Stimulated activated CD4-positive, alpha-beta T cell treated with anti-CD3 and anti-CD28 coated beads, Interleukin-12 subunit alpha, Interleukin-12 subunit beta, amount 100 ng/mL, for 4 hours (primary cell): ENCODE measurements around the gene MARCHF11.

ENCODE experiments used
- DNase-seq: peaks from one replicate; pipeline ENCODE4 v3.0.0-alpha.2; 2020

Gene MARCHF11, protein sequence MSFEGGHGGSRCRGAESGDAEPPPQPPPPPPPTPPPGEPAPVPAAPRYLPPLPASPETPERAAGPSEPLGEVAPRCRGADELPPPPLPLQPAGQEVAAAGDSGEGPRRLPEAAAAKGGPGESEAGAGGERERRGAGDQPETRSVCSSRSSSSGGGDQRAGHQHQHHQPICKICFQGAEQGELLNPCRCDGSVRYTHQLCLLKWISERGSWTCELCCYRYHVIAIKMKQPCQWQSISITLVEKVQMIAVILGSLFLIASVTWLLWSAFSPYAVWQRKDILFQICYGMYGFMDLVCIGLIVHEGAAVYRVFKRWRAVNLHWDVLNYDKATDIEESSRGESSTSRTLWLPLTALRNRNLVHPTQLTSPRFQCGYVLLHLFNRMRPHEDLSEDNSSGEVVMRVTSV

DNA sequence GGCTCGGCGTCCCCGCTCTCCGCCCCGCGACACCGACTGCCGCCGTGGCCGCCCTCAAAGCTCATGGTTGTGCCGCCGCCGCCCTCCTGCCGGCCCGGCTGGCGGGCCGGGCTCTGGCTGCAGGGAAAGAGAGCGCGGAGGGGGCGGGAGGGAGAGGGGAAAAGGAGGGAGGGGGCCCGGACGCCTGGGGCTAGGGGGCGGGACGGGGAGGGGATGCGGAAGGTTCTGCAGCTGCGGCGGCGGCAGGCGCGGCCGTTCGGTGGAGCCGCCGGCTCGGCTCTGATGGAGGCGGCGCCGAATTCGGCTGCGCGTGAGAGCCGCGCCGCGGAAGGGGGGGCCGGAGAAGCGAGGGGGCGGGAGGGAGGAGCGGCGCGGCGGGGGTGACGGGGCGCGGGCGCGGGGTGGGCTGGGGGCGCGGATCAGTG is at the start of gene MARCHF11:
TSS of gene MARCHF11 (minus strand) at position 281 of the 425 bp plus-strand sequence. CDS start at position 65, 216 bp downstream.
- DNase-seq: no peak

DNA sequence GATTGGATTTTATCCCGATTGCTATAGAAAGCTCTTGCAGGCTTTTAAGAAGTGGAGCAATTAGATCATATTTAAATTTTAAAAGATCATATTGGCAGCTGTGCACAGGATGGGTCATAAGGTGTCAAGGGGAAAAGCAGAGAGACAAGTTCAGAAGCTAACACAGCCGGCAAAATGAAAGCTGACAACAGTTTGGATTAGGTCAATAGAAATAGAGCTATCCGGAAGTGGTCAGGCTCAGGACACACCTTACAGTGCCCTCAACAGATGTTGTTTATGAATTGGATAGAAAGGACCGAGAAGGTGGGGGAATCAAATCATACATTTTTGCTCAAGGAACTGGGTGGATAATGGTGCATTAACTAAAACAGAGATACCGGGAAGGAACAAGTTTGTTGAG is 46.3 kb upstream of the MARCHF11 start:
- DNase-seq: no peak

DNA sequence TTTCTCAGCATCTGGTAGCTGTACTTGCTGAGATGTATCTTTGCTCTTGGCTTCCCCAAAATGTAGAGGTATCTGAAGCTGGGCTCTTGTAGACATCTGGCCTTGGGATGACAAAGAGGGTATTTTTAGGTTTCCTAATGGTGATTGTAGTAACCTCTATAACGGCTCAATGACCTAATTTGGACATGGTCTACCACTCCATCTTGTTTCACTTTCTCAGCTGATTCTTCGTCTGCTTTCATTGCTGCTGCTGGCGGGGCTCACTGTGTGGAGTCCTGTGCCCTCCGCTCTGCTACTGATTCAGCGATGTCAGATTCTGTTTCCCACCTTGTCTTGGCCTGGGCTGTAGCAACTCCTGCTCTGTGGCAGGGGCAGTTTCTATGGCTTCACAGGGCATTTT is 12.7 kb upstream of the MARCHF11 start:
- DNase-seq: no peak

DNA sequence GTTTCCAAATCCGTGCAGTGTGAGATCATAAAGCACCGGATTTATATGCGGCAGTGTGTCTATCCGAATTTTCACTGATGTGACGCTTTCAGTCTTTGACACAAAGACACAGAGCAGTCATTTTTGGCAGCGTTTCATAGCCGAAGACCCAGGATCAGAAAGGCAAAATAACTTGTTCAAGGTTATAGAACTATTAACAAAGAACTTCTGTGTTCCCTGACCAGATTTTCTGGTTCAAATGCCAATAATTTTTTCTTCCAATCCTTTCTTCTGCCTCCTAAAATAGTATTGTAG is 1.1 kb upstream of the MARCHF11 start:
- DNase-seq: no peak

DNA sequence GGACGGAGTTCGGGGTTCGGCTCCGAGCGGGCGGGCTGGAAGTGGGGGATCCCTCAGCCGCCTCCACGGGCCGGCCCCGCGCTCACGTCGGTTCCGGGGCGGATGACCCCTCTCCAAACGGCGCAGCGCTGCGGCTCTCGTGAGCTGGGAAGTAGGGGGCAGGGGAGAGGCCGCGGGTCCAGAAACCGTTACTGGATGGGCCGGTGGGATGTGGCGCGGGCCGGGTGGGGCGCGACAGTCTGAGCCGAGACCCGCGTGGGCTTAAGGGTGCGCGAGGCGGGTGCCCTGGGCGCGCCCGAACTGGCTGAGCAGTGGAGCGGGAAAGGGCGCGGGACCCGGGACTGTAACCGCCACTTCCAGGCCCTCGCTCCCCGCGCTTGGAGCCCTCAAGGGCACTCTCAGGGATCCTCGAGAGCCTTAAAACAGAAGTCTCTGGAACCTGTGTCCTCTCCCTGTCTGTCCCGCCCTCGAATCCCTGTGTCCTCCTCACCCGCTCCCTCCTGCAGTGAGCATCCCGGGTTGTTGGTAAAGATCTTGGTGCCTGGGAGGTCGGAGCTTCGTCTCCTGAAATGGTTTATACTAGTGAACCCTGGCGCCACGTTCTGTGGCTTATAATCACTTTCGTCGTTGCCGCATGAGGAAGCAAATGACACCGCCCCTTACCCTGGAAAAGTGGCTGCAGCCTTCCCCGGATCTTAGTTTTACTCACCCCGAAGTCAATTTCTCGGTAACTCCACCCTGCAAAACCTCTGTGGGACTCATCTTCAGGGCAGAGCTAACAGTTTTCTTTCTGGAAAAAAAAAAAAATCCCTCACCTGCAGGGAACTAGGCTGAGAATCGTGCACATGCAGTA is 571 bp upstream of the MARCHF11 start:
- DNase-seq: no peak

DNA sequence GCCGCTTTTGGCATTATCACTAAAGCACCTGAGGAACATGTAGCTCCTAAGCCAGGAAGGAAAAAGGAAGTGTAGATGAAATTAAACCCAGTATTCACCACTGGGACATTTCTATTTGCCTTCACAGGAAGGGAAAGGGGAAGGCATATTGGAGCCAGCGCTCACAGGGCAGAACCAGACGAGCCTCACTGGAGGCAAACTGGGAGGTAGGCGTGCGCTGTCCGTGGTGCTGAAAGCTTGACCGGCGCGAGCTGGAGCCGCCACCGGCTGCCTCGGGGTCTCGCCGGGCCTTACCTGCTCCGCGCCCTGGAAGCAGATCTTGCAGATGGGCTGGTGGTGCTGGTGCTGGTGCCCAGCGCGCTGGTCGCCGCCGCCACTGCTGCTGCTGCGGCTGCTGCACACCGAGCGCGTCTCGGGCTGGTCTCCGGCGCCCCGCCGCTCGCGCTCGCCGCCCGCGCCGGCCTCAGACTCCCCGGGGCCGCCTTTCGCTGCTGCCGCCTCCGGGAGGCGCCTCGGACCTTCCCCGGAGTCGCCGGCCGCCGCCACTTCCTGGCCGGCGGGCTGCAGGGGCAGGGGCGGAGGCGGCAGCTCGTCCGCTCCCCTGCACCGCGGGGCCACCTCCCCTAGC is 732 bp downstream of the MARCHF11 start:
- DNase-seq: peak; percentile 28

DNA sequence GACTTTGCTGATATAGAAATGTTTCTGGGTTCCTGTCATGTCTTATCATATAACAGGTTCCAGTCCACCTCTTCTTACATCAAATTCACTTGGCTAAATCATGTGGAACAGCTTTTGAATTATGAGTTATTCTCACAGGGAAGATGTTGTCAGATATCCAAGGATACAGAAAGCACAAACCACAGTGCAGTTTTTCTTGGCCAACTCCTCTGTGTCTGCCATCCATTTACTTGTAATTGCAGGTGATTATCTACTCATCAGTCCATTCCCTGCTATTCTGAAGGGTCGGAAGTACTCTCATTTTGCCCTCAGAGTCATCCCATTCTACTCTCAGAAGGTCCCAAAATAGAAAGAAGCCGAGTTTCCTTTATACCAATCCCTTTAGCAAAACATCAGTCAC is 10.0 kb downstream of the MARCHF11 start:
- no peak for DNase-seq

DNA sequence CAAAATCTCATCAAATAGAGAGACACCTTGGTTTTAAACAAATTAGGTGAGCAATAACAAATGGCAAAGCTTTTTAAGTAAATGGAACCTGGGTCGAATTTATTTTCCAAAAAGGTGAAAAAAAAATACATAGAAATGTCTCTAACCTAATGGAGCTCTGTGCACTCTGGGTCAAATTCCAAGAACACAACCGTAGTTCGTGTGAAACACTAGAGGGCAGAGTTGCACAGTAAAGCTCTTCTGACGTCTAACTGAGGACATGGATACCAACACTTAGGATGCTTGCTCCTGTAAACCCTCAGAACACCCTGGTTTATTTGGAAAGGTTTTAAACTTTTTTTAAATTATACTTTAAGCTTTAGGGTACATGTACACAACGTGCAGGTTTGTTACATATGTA is 18.9 kb downstream of the MARCHF11 start:
- DNase-seq: no peak

DNA sequence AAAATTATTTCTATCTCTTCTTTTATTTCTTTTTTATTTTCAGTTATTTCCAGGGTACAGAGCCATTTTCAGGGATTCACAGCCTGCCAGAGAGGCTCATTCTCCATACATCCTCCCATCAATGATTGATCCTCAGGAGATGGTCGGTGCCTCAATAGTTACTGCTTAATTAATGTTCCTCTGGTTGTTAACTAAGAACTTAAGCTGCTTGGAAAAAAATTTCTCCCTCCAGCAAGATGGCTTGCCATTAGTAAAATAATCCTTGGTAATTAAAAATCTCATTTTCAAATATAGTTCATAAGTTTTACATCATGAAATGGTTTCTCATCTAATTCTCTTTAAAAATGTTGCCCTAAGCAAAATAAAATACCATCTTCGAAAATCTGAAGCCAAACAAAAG is 20.0 kb downstream of the MARCHF11 start:
- DNase-seq: no peak

DNA sequence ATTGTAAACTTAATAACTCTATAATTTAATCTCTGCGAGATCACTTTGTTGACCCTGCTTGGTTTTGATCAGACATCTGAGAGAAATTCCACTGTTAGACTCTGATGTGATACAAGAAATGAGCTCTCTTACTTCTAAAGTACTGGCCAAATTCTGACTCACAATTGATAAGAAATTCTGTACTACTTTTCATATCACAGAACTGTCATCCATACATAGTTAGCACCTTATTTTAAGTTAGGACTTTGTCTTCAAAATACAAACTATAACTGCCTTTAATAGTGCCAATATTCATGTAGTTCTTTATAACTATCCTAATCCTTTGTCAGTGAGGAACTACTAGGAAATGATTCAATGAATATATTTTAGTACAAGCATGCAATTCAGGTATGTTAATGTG is 23.4 kb downstream of the MARCHF11 start:
- DNase-seq: no peak

DNA sequence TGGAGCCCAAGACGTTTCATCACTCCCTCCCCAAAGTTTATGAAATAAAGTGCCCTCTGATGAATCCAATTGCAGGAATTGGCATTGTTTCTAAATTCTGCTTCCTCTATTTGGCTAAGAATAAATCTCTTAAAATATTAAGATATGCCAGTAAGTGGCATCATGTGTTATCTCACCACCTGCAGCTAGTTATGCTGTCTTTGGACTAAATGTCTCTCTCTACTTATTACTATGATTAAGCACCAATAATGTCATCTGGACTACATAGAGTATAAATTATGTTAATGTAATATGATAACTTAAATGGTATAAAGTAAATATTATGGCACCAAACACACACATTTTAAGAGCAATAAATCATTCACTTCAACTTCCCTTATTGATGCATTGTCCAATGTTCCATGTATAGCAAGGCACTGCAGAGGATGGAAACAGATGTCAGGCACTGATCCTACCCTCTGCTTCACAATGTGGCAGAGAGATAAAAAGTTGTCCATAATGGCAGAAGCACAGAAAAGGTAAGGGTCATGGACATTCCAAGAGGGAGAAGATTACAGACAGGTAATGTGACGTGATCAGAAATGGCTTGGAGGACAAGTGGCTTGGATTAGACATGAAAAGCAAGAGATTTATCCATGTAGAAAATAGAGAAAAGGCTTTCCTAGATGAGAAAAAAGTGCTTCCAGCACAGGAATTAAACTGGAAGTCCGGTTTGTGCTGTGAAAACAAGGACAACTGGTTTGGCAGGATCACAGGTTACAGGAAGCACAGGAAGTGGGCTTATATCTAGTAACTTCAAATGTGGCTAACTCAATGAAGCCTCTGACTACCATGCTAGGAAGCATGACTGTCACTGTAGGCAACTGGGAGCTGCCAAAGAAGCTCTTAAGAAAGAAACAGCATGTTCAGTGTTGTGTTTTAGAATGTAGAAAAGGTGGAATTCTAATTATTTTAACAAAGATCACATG is 26.7 kb downstream of the MARCHF11 start:
- DNase-seq: no peak

DNA sequence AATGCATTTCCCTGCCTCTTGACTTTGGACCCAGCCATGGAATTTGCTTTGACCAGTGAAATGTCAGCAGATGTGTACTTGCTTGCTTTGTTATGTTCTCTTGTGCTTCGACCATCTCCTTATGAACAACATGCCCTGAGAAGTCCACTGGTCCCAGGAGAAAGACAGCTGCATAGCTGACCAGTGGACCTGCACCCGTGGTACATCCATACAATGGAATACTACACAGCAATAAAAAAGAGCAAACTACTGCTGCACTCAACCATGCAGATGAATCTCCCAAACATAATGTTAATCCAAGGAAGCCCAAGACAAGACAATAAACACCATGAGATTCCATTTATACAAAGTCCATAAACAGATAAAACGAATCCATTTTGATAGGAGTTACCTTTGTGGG is 30.0 kb downstream of the MARCHF11 start:
- no peak for DNase-seq

DNA sequence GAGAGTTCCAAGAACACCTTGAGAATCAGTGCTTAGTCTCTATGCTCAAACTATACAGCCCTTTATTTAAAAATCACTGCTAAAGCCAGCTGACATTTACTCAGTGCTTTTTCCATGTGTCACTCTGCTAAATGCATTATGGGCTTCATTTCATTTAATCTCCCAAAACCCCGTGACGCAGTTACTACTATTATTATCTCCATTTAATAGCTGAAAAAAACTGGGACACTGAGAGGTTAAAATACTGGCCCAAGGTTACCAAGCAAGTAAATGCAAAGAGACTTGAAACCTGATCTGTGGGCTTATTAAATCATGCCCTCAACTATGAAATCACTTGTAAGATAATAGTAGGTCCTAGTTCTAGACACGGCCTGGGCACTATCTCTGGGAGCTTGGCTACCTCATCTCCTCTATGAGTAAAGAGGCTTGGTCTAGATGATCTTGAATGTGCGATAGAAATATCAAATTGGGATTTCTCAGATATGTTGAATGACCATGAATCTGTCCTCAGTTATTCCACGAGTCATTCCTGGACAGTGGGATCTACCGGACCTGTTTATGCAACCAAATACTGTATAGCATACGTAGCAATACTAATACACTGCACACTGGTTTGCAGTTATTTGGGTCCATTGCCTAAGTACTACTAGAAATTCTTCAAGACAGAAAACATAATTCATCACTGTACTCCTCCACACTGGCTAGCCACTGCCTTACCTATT is 32.3 kb downstream of the MARCHF11 start:
- DNase-seq: no peak

DNA sequence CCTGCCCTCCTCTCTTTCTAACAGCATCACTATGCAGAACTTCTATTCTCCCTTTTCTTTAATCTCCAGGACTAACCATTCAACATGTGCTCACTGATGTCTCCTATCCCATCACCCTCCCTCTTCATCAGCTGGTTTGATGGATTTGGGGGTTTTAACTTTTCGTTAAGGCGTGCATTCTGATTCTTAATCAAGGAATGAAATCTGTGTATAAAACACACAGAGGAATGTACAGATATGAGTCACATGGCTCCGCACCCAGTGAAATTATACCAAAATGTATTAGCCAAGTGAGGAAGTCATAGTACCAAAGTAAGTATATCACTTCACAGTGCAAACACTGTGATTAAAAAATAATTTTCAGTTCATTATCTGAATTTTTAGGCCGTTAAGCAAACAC is 35.2 kb downstream of the MARCHF11 start:
- no peak for DNase-seq

DNA sequence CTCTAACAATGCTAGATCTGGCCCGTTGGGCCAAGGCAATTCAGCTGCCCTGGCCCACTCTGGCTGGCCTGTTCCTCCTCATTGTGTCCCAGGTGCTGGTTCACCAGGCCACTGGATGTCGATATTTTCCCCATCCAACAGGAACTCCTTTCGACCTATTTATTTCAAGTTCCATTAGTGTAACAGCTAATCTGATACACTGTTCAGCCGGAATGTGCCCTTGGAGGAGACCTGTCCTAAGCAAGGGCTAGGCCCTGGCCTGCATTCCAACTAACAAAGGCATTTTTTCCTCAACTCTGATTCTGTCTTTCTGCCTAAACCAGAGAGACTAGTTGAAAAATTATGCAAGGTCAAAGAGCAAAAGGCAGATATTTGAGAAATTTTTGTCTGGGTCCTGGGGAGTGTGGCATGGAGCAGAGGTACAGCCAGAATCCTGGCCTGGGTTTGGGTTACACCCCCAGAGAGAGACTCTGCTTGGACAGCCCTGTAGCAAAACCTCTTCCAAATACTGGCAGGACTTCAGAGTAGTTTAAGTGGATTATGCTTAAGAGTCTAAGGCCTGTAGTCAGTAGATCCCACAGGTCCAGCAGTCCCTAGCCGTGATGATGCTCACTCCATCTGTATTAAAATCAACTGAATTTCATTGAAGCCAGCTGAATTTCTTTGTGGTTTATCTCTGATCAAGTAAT is 36.1 kb downstream of the MARCHF11 start:
- no peak for DNase-seq

DNA sequence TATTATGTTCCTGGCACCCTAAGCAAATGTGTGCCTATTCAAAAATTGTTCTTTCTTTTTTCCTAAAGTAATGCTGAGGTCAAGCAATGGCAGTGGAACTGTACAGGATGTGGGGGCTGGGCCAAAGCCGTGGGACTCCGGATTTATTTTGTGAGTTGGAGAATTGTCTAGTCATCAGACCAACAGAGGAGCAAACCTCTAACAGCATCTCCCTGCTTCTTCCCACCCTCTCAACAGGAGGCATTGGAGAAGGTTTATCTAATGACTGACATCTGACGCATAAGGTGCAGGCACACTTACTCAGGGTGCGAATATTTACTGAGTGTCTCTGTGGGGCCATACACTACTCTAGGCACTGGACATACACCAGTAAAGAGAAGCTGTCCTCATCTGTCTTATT is 38.6 kb downstream of the MARCHF11 start:
- no peak for DNase-seq

DNA sequence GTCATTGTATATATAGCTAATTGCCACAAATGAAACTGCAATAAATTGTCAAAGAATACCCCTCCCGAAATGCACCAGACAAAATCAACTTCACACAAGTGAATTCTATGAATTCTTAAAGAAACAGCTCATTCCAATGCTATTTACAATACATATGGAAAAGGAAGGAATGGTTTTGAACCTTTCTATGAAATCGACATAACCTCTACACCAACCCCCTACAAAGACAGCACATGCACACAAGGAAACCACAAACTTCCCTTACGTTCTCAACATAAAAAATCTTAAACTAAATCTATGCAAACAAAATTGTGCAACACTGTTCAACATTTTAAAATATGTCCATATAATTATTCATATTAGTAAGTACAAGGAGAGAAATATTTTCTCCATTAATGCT is 39.2 kb downstream of the MARCHF11 start:
- DNase-seq: no peak

DNA sequence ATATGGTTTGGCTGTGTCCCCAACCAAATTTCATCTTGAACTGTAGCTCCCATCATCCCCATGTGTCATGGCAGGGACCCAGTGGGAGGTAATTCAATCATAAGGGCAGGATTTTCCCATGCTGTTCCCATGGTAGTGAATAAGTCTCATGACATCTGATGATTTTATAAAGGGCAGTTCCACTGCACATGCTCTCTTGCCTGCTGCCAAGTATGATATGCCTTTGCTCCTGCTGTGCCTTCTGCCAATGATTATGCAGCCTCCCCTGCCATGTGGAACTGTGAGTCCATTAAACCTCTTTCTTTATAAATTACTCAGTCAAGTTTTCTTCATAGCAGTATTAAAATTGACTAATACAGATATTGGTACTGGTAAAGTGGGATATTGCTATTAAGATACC is 42.4 kb downstream of the MARCHF11 start:
- no peak for DNase-seq

DNA sequence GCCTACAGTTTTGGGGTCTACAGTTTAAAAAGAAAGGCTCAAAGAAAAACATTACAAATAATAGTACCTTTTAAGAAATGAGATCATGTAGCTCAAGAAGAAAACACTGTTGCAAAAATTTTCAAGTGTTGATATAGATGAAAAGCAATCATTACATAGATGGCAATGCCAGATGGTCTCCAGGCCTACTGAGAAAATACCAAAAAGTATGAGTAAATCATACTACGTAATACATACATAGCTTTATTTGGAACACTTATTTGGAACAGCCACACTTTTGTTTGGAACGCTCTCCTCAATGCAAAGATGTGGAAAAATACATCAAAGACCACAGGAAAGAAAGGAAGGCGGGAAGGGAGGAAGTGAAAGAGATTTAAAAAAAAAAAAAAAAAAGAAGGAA is 44.1 kb downstream of the MARCHF11 start:
- DNase-seq: no peak

DNA sequence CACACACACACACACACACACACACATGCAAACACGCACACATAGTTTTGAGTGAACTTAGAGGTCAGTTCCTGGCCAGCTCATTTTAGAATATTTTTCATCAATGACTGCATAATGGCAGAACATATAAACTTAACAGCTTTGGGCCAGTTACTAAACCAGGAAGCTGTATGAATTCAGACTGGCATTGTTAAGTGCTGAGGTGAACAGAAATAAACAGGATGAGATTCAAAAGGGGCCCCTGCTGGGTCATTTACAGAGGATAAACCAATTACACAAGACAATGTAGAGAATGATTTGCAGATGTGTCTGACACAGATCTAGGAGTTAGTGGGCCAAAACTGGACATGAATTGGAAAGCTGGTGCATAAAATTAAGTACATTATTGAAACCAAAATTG is 44.6 kb downstream of the MARCHF11 start:
- no peak for DNase-seq

DNA sequence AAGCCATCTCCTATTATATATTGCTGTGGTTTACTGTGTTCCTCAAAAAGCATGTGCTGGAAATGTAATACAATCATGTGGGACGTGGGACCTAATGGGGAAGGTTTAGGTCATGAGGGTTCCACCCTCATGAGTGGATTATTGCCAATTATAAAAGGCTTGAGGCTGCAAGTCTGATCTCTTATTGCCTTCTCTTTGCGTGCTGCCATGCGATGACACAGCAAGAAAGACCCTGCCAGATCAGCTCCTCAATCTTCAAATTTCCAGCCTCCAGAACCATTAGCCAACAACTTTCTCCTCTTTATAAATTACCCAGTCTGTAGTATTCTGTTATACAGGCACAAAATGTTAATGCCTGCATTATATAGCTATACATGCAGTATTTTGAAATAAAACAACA is 45.4 kb downstream of the MARCHF11 start:
- DNase-seq: no peak
